Measurements from ENCODE around the gene SEC61A2.

GRCh38 chr10:12186323-12186722 lies 56.8 kb downstream of the SEC61A2 start:
- TF ChIP-seq EZH2 (IDR thresholded peaks at IDR 0.05) (no peak), POLR2AphosphoS5 (IDR thresholded peaks at IDR 0.05; ENCODE audit: borderline replicate concordance, low read depth, low read length) (no peak), FOXP2 (optimal IDR thresholded peaks at IDR 0.05; ENCODE audit: control extremely low read depth, extremely low read length, insufficient read depth) (no peak)
